Neuronal stem cell (in vitro differentiated cells): ENCODE data around the gene MGAT3.

ENCODE experiments used
- DNase-seq: peaks from one replicate; pipeline ENCODE4 v3.0.0-alpha.2; 2013; ENCODE audit warnings: low spot score
- H2AFZ ChIP-seq: one replicate; pipeline ENCODE4 v1.6.1; 2013; ENCODE audit warnings: mild to moderate bottlenecking, low read length, inconsistent platforms
- H2AK5ac ChIP-seq: 2 replicates; pipeline ENCODE4 v1.6.1; 2013; ENCODE audit warnings: low read depth, mild to moderate bottlenecking, inconsistent platforms, low read length, moderate library complexity, mixed read lengths
- H2BK120ac ChIP-seq: 2 replicates; pipeline ENCODE4 v1.6.1; 2013; ENCODE audit warnings: low read depth, mild to moderate bottlenecking, inconsistent platforms, low read length, moderate library complexity, mixed read lengths
- H2BK12ac ChIP-seq: one replicate; pipeline ENCODE4 v1.6.1; 2013; ENCODE audit warnings: low read length, inconsistent platforms
- H2BK15ac ChIP-seq: 2 replicates; pipeline ENCODE4 v1.6.1; 2013; ENCODE audit warnings: mild to moderate bottlenecking, low read length, inconsistent platforms, mixed read lengths
- H2BK5ac ChIP-seq: one replicate; pipeline ENCODE4 v1.6.1; 2013; ENCODE audit warnings: inconsistent platforms, mild to moderate bottlenecking, low read length, moderate library complexity
- H3K14ac ChIP-seq: one replicate; pipeline ENCODE4 v1.6.1; 2013; ENCODE audit warnings: low read length, inconsistent platforms
- H3K18ac ChIP-seq: 2 replicates; pipeline ENCODE4 v1.6.1; 2013; ENCODE audit warnings: low read length, inconsistent platforms
- H3K23ac ChIP-seq: 2 replicates; pipeline ENCODE4 v1.6.1; 2013; ENCODE audit warnings: low read depth, mild to moderate bottlenecking, mixed read lengths, low read length, inconsistent platforms; ENCODE audit not compliant: poor library complexity
- H3K27ac ChIP-seq: replicated peaks from 3 replicates; pipeline ENCODE4 v1.5.1; 2013; ENCODE audit warnings: low read length, inconsistent platforms
- H3K27me3 ChIP-seq, 3 experiments: 2 replicates each; pipeline ENCODE4 v1.6.1; 2013; ENCODE audit warnings: low read length in 3 of 3, mild to moderate bottlenecking in 2 of 3, inconsistent platforms in 1 of 3, low read depth in 1 of 3, mixed read lengths in 1 of 3, moderate library complexity in 1 of 3; ENCODE audit not compliant: control insufficient read depth in 3 of 3, insufficient read depth in 3 of 3
- H3K36me3 ChIP-seq, 2 donors: replicated peaks in 1 of 2; 2 replicates each; pipeline ENCODE4 v1.6.1; 2013; ENCODE audit warnings: low read length in 2 of 2; ENCODE audit not compliant: control insufficient read depth in 2 of 2, insufficient read depth in 2 of 2
- H3K4ac ChIP-seq: 2 replicates; pipeline ENCODE4 v1.6.1; 2013; ENCODE audit warnings: inconsistent platforms, mild to moderate bottlenecking, low read length, moderate library complexity
- H3K4me1 ChIP-seq, 2 donors: 1 replicate in 1 of 2; 2 replicates in 1 of 2; pipeline ENCODE4 v1.6.1; 2013; ENCODE audit warnings: low read length in 2 of 2, low read depth in 1 of 2; ENCODE audit not compliant: control insufficient read depth in 2 of 2, insufficient read depth in 1 of 2
- H3K4me2 ChIP-seq: one replicate; pipeline ENCODE4 v1.6.1; 2013; ENCODE audit warnings: mild to moderate bottlenecking, low read length, inconsistent platforms; ENCODE audit not compliant: insufficient read depth, poor library complexity, severe bottlenecking
- H3K4me3 ChIP-seq, 2 donors: 2 replicates each; pipeline ENCODE4 v1.5.1; 2013; ENCODE audit warnings: low read length in 2 of 2, mild to moderate bottlenecking in 2 of 2, inconsistent platforms in 1 of 2, moderate library complexity in 1 of 2
- H3K79me1 ChIP-seq: one replicate; pipeline ENCODE4 v1.6.1; 2013; ENCODE audit warnings: low read depth, mild to moderate bottlenecking, inconsistent platforms, low read length, moderate library complexity
- H3K9ac ChIP-seq: one replicate; pipeline ENCODE4 v1.6.1; 2013; ENCODE audit warnings: mild to moderate bottlenecking, low read depth, low read length, inconsistent platforms; ENCODE audit not compliant: poor library complexity
- H3K9me3 ChIP-seq, 2 donors: replicated peaks in 1 of 2; 2 replicates each; pipeline versions ENCODE3 to v1.6.1; 2013; ENCODE audit warnings: low read length in 2 of 2, mild to moderate bottlenecking in 2 of 2, inconsistent platforms in 1 of 2, low read depth in 1 of 2, mixed read lengths in 1 of 2, moderate library complexity in 1 of 2; ENCODE audit not compliant: control insufficient read depth in 2 of 2, insufficient read depth in 1 of 2
- H4K8ac ChIP-seq: one replicate; pipeline ENCODE4 v1.6.1; 2013; ENCODE audit warnings: low read depth, mild to moderate bottlenecking, inconsistent platforms, low read length, moderate library complexity
- H4K91ac ChIP-seq: one replicate; pipeline ENCODE4 v1.6.1; 2013; ENCODE audit warnings: low read length, low read depth, mild to moderate bottlenecking, inconsistent platforms; ENCODE audit not compliant: poor library complexity
- WGBS, 2 donors: extraction: QIAGEN DNeasy Blood & Tissue Kit; methylation state at CpG; one replicate each; pipeline ENCODE4 v1.1.7; 2013; ENCODE audit warnings: missing lambda C conversion rate in 2 of 2, mixed read lengths in 1 of 2; ENCODE audit not compliant: insufficient read length in 2 of 2, insufficient replicate concordance in 1 of 2; ENCODE audit errors: extremely low coverage in 2 of 2; 5-methylcytosine and 5-hydroxymethylcytosine counted together

Gene MGAT3

DNA sequence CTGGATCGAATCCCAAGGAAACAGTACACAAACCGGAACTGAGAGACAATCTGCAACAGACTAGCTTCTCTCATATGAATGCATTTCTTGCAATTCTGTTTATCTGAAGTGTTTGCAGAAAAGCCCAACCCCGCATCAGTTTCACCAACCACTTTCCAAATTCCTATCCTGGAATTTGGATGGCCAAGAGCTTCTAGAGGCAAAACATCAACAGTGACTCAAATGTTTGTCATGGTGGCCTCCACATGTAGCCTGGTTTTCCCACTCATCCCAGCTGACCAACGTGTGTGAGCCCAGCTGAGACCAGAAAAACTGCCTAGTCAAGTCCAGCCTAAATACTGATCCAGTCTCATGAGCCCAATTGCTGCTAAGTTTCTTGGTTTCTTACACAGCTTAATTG is 36.9 kb downstream of the MGAT3 start:
- H3K27ac ChIP-seq, result no peak overlapping the region

DNA sequence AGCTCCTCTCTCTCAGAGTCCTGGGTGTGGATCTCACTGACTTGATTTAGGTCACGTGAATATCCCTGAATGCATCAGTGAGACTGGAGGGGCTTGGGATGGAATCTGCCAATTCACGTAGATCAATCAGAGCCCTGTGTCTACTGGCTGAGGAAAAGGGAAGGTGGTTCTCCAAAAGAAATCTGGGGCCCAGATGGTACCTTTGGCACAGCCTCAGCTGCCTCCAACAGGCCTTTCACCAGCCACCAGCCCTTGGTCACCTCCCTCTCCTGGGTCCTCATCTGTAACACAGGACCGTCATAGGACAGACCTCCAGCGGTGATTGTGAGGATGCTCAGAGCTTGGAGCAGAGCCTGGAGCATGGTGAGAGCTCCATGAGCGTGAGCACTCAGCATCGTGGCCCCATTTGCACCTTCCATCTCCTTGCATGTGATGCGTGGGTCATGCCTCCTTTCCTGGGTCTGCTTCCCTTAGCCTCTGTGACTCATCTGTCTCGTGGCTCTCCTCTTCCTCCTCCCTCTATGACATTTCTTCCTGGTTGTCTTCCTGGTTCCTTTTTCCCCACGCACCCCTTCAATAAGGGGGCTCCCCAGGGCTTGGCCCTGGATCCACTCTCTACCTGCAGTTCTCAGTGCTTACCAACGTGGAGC is 37.8 kb downstream of the MGAT3 start:
- no peak for DNase-seq
- H3K4me1 ChIP-seq, result peaks cover 5 to 7% of the 10 kb centered on the region in 2 donors
- H3K18ac ChIP-seq, result no peak overlapping the region
- H3K4me3 ChIP-seq, result no peak overlapping the region
- H2AFZ ChIP-seq, result no peak overlapping the region
- H2BK12ac ChIP-seq, result peak overlapping the region; percentile 26
- no peak overlapping the region for H3K4ac ChIP-seq
- WGBS, 2 donors, result no CpG with 5 or more reads among the region's 10 CpGs
- no peak overlapping the region for H4K8ac ChIP-seq
- no peak overlapping the region for H3K23ac ChIP-seq
- H3K9ac ChIP-seq, result no peak overlapping the region
- H2BK5ac ChIP-seq, result no peak overlapping the region
- H2BK15ac ChIP-seq, result no peak overlapping the region
- H3K9me3 ChIP-seq, result no peaks in the 10 kb centered on the region
- no peak overlapping the region for H3K27ac ChIP-seq
- peak overlapping the region; percentile 6 for H2BK120ac ChIP-seq
- no peak overlapping the region for H3K4me2 ChIP-seq
- H3K36me3 ChIP-seq, result peaks cover 0 to under 1% of the 10 kb centered on the region in 2 donors
- H4K91ac ChIP-seq, result peak overlapping the region; percentile 11
- H2AK5ac ChIP-seq, result peak overlapping the region; percentile 74
- H3K79me1 ChIP-seq, result no peaks in the 10 kb centered on the region
- no peak overlapping the region for H3K14ac ChIP-seq
- no peaks in the 10 kb centered on the region for H3K27me3 ChIP-seq

More for the DNA sequence above, 36.9 kb downstream of the MGAT3 start:
- Histone ChIP-seq H4K91ac (no peak overlapping the region), H4K8ac (no peak overlapping the region), H2AFZ (no peak overlapping the region), H3K4me2 (no peak overlapping the region), H3K18ac (no peak overlapping the region), H3K27me3 (no peaks in the 10 kb centered on the region), H2BK15ac (no peak overlapping the region), H3K9ac (no peak overlapping the region), H3K4me3 (no peak overlapping the region), H3K4ac (no peak overlapping the region), H2BK120ac (no peak overlapping the region), H3K79me1 (peaks cover 1% of the 10 kb centered on the region), H3K23ac (no peak overlapping the region), H2BK12ac (no peak overlapping the region), H3K9me3 (no peaks in the 10 kb centered on the region), H3K14ac (no peak overlapping the region), H2BK5ac (no peak overlapping the region), H3K36me3 (peaks cover 0 to 3% of the 10 kb centered on the region in 2 donors), H2AK5ac (no peak overlapping the region), H3K4me1 (peaks cover 4 to 6% of the 10 kb centered on the region in 2 donors)
- no CpG with 5 or more reads among the region's 4 CpGs for WGBS, 2 donors
- no peak for DNase-seq

DNA sequence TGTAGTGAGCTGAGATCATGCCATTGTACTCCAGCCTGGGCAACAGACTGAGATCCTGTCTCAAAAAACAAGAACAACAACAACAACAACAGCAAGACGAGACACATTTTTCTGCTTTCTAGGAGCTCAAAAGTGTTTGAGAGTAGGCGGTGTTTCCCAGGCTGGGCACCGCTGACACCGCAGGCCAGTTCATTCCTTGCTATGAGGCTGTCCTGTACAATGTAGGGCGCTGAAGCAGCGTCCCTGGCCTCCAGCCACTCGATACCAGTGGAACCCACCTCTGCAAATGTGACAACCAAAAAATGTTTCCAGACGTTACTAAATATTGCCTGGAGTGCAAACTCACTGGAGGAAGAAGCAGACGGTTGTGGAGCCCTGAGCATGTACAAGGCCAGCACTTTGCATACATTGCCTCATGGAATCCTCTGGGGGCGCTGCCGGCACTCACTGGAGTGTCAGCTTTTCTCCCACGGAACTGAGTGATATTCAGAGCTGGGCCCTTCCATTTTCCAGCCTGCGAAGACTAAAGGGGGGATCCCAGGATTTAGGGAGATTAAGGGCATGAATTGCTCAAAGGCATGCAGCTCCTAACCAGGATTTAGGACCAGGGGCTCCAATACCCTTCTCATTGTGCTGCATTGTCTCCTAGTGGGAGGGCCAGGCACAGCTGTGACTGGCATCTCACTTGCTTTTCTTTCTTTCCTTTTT is 39.5 kb downstream of the MGAT3 start:
- Histone ChIP-seq H4K8ac (no peak overlapping the region), H3K36me3 (no peaks in the 10 kb centered on the region), H3K14ac (no peak overlapping the region), H3K27ac (peak overlapping the region; percentile 1), H2BK12ac (peak overlapping the region; percentile 25), H3K79me1 (no peaks in the 10 kb centered on the region), H3K4me2 (no peak overlapping the region), H3K9ac (no peak overlapping the region), H2AFZ (peak overlapping the region; percentile 77), H2BK120ac (no peak overlapping the region), H3K4me1 (peaks cover 7 to 12% of the 10 kb centered on the region in 2 donors), H3K18ac (no peak overlapping the region), H3K4ac (no peak overlapping the region), H3K9me3 (no peaks in the 10 kb centered on the region), H3K23ac (no peak overlapping the region), H3K4me3 (no peak overlapping the region), H2AK5ac (no peak overlapping the region), H3K27me3 (no peaks in the 10 kb centered on the region), H2BK5ac (no peak overlapping the region), H2BK15ac (no peak overlapping the region), H4K91ac (no peak overlapping the region)
- DNase-seq, result peak; percentile 59
- no CpG with 5 or more reads among the region's 13 CpGs for WGBS, 2 donors

DNA sequence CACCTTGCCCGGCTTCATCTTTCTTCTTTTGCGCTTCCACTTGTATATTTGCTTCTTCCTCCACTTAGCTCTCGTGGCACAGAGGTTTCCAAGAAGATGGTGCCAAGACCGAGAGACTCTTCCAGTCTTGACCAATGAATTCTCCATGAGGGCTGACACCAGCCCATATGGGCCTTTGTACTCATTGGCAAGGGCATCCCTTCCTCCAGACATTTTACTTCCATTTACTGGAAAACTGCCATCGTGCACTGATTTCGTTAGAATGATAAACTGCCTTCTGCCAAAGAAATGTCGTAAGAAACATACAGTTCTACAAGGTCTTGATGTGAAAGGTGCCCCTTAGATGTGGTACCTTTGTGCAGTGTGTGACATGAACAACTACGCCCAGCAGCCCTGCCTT is 40.6 kb downstream of the MGAT3 start:
- no peak overlapping the region for H2BK15ac ChIP-seq
- no peak overlapping the region for H3K27ac ChIP-seq
- no peak for DNase-seq
- H2AFZ ChIP-seq, result no peak overlapping the region
- no peak overlapping the region for H4K91ac ChIP-seq
- H2AK5ac ChIP-seq, result no peak overlapping the region
- H3K9me3 ChIP-seq, result no peaks in the 10 kb centered on the region
- no peak overlapping the region for H3K23ac ChIP-seq
- no peak overlapping the region for H3K4me2 ChIP-seq
- H4K8ac ChIP-seq, result no peak overlapping the region
- H3K4me3 ChIP-seq, result no peak overlapping the region
- no peak overlapping the region for H3K9ac ChIP-seq
- H3K79me1 ChIP-seq, result no peaks in the 10 kb centered on the region
- no peaks in the 10 kb centered on the region for H3K36me3 ChIP-seq
- H3K4ac ChIP-seq, result no peak overlapping the region
- H3K14ac ChIP-seq, result no peak overlapping the region
- no peak overlapping the region for H2BK12ac ChIP-seq
- H3K18ac ChIP-seq, result no peak overlapping the region
- no peaks in the 10 kb centered on the region for H3K27me3 ChIP-seq
- peaks cover 12 to 15% of the 10 kb centered on the region in 2 donors for H3K4me1 ChIP-seq
- no CpG with 5 or more reads among the region's 8 CpGs for WGBS, 2 donors
- H2BK120ac ChIP-seq, result no peak overlapping the region
- H2BK5ac ChIP-seq, result no peak overlapping the region
